HEK293 (cell line): ENCODE results near the gene ARMH3.

Experiments used
- CTCF ChIA-PET: fragments of 350-600 bp; formaldehyde crosslinking; extraction: SDS; loops from one replicate; lab custom pipeline; 2021; ENCODE audit warnings: antibody characterized with exemption; lab: Yijun Ruan, JAX
- POLR2A ChIA-PET: fragments of 300-600 bp; formaldehyde crosslinking; extraction: SDS; loops from one replicate; lab custom pipeline; 2020; ENCODE audit warnings: antibody characterized with exemption, inconsistent platforms; lab: Yijun Ruan, JAX
- H3K27ac ChIP-seq: fragments of 200-500 bp; sonication (Bioruptor generic); 2 replicates; pipeline ENCODE4 v1.5.1; 2014; ENCODE audit warnings: low read depth, low read length, control low read depth, inconsistent platforms; ENCODE audit errors: extremely low read depth
- H3K36me3 ChIP-seq, 2 experiments: fragments of 200-500 bp in 1 of 2; sonication (Bioruptor generic) in 1 of 2; 1 replicate in 1 of 2; 2 replicates in 1 of 2; pipeline ENCODE4 v1.5.1; 2014 to 2017; ENCODE audit warnings: inconsistent platforms in 2 of 2, low read length in 2 of 2; ENCODE audit not compliant: control insufficient read depth in 2 of 2, insufficient read depth in 1 of 2
- H3K4me1 ChIP-seq: fragments of 200-500 bp; sonication (Bioruptor generic); 2 replicates; pipeline ENCODE4 v1.5.1; 2014; ENCODE audit warnings: mild to moderate bottlenecking, low read length, inconsistent platforms; ENCODE audit not compliant: control insufficient read depth, insufficient read depth
- H3K4me3 ChIP-seq: 2 replicates; pipeline ENCODE4 v1.5.1; 2011; ENCODE audit warnings: low read depth, mild to moderate bottlenecking, control low read depth, low read length, moderate library complexity
- H3K9me3 ChIP-seq: fragments of 200-500 bp; sonication (Bioruptor generic); 2 replicates; pipeline ENCODE4 v1.5.1; 2014; ENCODE audit warnings: low read depth, low read length, inconsistent platforms; ENCODE audit not compliant: control insufficient read depth, insufficient read depth
- HOXD13 ChIP-seq: sonication (generic); formaldehyde crosslinking; IDR thresholded peaks from 2 replicates; pipeline ENCODE4 v1.8.0; 2022; ENCODE audit warnings: missing genetic modification reagents, borderline replicate concordance
- KLF7 ChIP-seq: fragments of 450-650 bp; formaldehyde crosslinking; IDR thresholded peaks from 2 replicates; pipeline ENCODE4 v1.5.1; 2016; ENCODE audit warnings: missing biosample characterization, missing genetic modification characterization, borderline replicate concordance
- OSR2 ChIP-seq: fragments of 450-650 bp; formaldehyde crosslinking; IDR thresholded peaks from 2 replicates; pipeline ENCODE4 v1.5.1; 2016; ENCODE audit warnings: missing biosample characterization, missing genetic modification characterization
- ZNF10 ChIP-seq: fragments of 450-650 bp; formaldehyde crosslinking; IDR thresholded peaks from 2 replicates; pipeline ENCODE4 v1.5.1; 2017; ENCODE audit warnings: missing biosample characterization, missing genetic modification characterization
- ZNF146 ChIP-seq: fragments of 450-650 bp; formaldehyde crosslinking; IDR thresholded peaks from 2 replicates; pipeline ENCODE4 v1.5.1; 2016; ENCODE audit warnings: missing biosample characterization, missing genetic modification characterization
- ZNF2 ChIP-seq: fragments of 450-650 bp; formaldehyde crosslinking; IDR thresholded peaks from 2 replicates; pipeline ENCODE4 v1.5.1; 2016; ENCODE audit warnings: missing biosample characterization, missing genetic modification characterization
- ZNF211 ChIP-seq: fragments of 450-650 bp; formaldehyde crosslinking; IDR thresholded peaks from 2 replicates; pipeline ENCODE4 v1.5.1; 2016; ENCODE audit warnings: low read depth, missing biosample characterization, missing genetic modification characterization
- ZNF366 ChIP-seq: fragments of 450-650 bp; formaldehyde crosslinking; conservative IDR thresholded peaks from 2 replicates; pipeline ENCODE4 v1.5.1; 2016; ENCODE audit warnings: missing biosample characterization, missing genetic modification characterization
- ZNF571 ChIP-seq: fragments of 450-650 bp; formaldehyde crosslinking; IDR thresholded peaks from 2 replicates; pipeline ENCODE4 v1.5.0; 2017; ENCODE audit warnings: missing biosample characterization, missing genetic modification characterization
- ZNF670 ChIP-seq: fragments of 450-650 bp; formaldehyde crosslinking; IDR thresholded peaks from 2 replicates; pipeline ENCODE4 v1.5.1; 2016; ENCODE audit warnings: missing biosample characterization, missing genetic modification characterization, low read depth
- TF ChIP-seq, protein P1 (sequence below): fragments of 450-650 bp; formaldehyde crosslinking; IDR thresholded peaks from 2 replicates; pipeline ENCODE4 v1.5.1; 2016; ENCODE audit warnings: missing biosample characterization, missing genetic modification characterization
- TF ChIP-seq, protein P2 (sequence below): fragments of 450-650 bp; formaldehyde crosslinking; IDR thresholded peaks from 2 replicates; pipeline ENCODE4 v1.5.1; 2016; ENCODE audit warnings: missing biosample characterization, missing genetic modification characterization
- TF ChIP-seq, protein P3 (sequence below): fragments of 450-650 bp; formaldehyde crosslinking; IDR thresholded peaks from 2 replicates; pipeline ENCODE4 v1.5.1; 2017; ENCODE audit warnings: missing biosample characterization, missing genetic modification characterization

ARMH3 gene

GRCh38 chr10:101920546-101920945 is 135.4 kb downstream of the ARMH3 start:
- H3K36me3 ChIP-seq, result no peaks in the 10 kb centered on the region; a peak in 1 of 3 replicates
- ChIA-PET POLR2A (interaction anchor here (0.6 kb wide), 1 partner anchor 82 kb away, joined by 3 read pairs; no protein-coding TSS in a partner anchor), CTCF (no interaction called here)
- TF ChIP-seq, protein P1, sequence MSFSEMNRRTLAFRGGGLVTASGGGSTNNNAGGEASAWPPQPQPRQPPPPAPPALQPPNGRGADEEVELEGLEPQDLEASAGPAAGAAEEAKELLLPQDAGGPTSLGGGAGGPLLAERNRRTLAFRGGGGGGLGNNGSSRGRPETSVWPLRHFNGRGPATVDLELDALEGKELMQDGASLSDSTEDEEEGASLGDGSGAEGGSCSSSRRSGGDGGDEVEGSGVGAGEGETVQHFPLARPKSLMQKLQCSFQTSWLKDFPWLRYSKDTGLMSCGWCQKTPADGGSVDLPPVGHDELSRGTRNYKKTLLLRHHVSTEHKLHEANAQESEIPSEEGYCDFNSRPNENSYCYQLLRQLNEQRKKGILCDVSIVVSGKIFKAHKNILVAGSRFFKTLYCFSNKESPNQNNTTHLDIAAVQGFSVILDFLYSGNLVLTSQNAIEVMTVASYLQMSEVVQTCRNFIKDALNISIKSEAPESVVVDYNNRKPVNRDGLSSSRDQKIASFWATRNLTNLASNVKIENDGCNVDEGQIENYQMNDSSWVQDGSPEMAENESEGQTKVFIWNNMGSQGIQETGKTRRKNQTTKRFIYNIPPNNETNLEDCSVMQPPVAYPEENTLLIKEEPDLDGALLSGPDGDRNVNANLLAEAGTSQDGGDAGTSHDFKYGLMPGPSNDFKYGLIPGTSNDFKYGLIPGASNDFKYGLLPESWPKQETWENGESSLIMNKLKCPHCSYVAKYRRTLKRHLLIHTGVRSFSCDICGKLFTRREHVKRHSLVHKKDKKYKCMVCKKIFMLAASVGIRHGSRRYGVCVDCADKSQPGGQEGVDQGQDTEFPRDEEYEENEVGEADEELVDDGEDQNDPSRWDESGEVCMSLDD (tag by site-specific recombination), result no peak
- peak; percentile 55; the same call in 1 of the 2 replicates for TF ChIP-seq ZNF146 (tag by site-specific recombination)
- H3K27ac ChIP-seq, result no peak overlapping the region
- H3K4me1 ChIP-seq, result no peaks in the 10 kb centered on the region
- no peak overlapping the region for H3K4me3 ChIP-seq
- no peaks in the 10 kb centered on the region for H3K9me3 ChIP-seq

GRCh38 chr10:101919026-101919770 is 136.8 kb downstream of the ARMH3 start:
- ChIA-PET POLR2A (no interaction called here), CTCF (interaction anchor here (0.6 to 1.2 kb wide), 3 partner anchors 15 to 96 kb away, joined by 3 to 4 read pairs (median 3); no protein-coding TSS in a partner anchor)
- TF ChIP-seq ZNF366, result 0 out of 2 replicates have a peak, but pooled peaks have one; percentile 14
- TF ChIP-seq, protein P2, sequence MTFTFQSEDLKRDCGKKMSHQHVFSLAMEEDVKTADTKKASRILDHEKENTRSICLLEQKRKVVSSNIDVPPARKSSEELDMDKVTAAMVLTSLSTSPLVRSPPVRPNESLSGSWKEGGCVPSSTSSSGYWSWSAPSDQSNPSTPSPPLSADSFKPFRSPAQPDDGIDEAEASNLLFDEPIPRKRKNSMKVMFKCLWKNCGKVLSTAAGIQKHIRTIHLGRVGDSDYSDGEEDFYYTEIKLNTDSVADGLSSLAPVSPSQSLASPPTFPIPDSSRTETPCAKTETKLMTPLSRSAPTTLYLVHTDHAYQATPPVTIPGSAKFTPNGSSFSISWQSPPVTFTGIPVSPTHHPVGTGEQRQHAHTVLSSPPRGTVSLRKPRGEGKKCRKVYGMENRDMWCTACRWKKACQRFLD (tag by site-specific recombination), result no peak
- H3K4me1 ChIP-seq, result no peaks in the 10 kb centered on the region
- H3K4me3 ChIP-seq, result no peak overlapping the region
- no peak overlapping the region for H3K27ac ChIP-seq
- H3K36me3 ChIP-seq, result no peaks in the 10 kb centered on the region; a peak in 1 of 3 replicates
- no peaks in the 10 kb centered on the region for H3K9me3 ChIP-seq

DNA sequence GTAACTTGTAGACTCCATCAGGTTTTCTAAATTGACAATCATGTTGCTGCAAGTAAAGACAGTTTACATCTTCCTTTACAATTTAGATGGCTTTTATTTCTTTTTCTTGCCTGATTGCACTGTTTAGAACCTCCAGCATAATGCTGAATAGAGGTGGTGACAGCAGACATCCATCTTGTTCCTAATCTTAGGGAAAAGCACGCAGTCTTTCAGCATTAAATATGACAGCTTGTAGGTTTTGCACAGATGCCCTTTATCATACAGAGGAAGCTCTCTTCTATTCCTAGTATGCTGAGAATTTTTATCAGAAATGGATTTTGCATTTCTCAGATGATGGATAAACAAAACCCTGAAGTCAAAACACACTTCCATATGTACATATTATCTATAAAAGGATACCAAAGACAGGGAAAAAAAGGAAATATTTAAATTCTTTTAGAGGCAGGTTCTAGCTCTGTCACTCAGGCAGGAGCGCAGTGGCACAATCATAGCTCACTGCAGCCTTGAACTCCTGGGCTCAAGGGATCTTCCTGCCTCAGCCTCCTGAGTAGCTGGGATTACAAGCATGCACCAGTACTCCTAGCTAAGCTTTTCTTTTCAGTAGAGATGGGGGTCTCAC is 143.3 kb downstream of the ARMH3 start:
- H3K36me3 ChIP-seq, result peaks cover 0 to 5% of the 10 kb centered on the region in 2 experiments; a peak in 2 of 3 replicates
- no peaks in the 10 kb centered on the region for H3K9me3 ChIP-seq
- no peak overlapping the region for H3K27ac ChIP-seq
- H3K4me1 ChIP-seq, result no peaks in the 10 kb centered on the region
- ChIA-PET POLR2A (interaction anchor here (0.6 to 0.7 kb wide), 3 partner anchors 93 to 590 kb away, joined by 4 to 6 read pairs (median 5); no protein-coding TSS in a partner anchor), CTCF (interaction anchor here (0.6 to 2.3 kb wide), 5 partner anchors 14 to 108 kb away, joined by 3 to 10 read pairs (median 6); no protein-coding TSS in a partner anchor)
- H3K4me3 ChIP-seq, result no peak overlapping the region
- TF ChIP-seq HOXD13 (CRISPR knock-in tag), result no peak
- TF ChIP-seq ZNF10 (tag by site-specific recombination), result no peak
- no peak for TF ChIP-seq KLF7 (tag by site-specific recombination)
- TF ChIP-seq ZNF670 (tag by site-specific recombination), result no peak
- no peak for TF ChIP-seq ZNF571 (tag by site-specific recombination)
- TF ChIP-seq ZNF2 (tag by site-specific recombination), result no peak
- TF ChIP-seq ZNF211 (tag by site-specific recombination), result no peak
- TF ChIP-seq OSR2 (tag by site-specific recombination), result no peak
- TF ChIP-seq, protein P3, sequence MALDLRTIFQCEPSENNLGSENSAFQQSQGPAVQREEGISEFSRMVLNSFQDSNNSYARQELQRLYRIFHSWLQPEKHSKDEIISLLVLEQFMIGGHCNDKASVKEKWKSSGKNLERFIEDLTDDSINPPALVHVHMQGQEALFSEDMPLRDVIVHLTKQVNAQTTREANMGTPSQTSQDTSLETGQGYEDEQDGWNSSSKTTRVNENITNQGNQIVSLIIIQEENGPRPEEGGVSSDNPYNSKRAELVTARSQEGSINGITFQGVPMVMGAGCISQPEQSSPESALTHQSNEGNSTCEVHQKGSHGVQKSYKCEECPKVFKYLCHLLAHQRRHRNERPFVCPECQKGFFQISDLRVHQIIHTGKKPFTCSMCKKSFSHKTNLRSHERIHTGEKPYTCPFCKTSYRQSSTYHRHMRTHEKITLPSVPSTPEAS (tag by site-specific recombination), result no peak
